Measurements from ENCODE around the gene CEBPA. TPM values are rescaled to one million over a fixed set of nuclear protein-coding genes. Genes with fewer than 3 reads are reported as not detected.

CEBPA gene
- polyA plus RNA-seq, 1 donor = 125 TPM

DNA sequence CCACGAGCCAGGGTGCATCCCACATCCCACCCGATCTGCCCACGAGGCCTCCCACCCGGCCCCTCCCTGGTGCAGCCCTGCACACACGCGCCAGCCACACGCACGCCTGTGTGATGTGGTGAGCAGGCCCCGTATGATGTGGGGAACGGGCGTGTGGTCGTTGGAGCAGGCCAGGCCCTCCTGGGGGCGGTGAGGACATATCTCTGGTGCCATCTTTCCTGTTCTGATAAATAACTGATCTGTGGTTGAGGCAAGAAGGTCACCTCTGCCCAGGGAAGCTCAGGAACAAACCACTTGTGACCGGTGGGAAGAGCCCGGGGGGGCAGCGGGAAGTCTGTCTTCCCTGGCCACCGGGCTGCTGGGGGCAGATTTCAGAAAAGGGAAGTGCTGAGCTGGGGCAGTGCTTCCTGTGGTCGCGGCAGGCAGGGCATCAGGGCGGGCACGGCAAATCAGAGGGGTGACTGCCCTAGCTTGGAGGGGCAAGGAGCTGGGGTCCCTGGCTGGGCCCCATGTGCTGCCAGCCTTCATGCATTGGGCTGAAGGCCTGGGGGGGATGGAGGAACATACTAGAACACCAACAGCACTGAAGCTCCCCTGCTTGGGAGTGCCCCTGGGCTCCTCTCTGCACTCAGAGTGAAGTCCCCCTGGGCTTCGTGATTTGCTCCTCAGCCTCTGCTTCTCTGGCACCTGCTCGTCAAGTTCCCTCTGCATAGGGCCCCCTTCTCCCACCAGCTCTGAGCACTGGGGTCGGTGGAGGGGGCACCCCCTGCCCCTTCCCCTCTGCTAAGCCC, 41.5 kb downstream of the CEBPA start:
- no peaks in the 10 kb centered on the region for H3K36me3 ChIP-seq (ENCODE audit: control insufficient read depth, insufficient read depth, low read length)
- no peak overlapping the region for H3K27ac ChIP-seq (ENCODE audit: low read length)
- H3K4me1 ChIP-seq (ENCODE audit: control insufficient read depth, insufficient read depth, low read length) = no peaks in the 10 kb centered on the region
- H3K27me3 ChIP-seq (ENCODE audit: control insufficient read depth, insufficient read depth, low read length) = no peaks in the 10 kb centered on the region
- WGBS (ENCODE audit: insufficient coverage, low lambda C conversion rate) = no CpG with 5 or more reads among the region's 24 CpGs
- no peak overlapping the region for H3K4me3 ChIP-seq (ENCODE audit: low read length)
- no peak for DNase-seq
- H3K9me3 ChIP-seq (ENCODE audit: control insufficient read depth, low read depth, low read length) = peaks cover 2% of the 10 kb centered on the region

DNA sequence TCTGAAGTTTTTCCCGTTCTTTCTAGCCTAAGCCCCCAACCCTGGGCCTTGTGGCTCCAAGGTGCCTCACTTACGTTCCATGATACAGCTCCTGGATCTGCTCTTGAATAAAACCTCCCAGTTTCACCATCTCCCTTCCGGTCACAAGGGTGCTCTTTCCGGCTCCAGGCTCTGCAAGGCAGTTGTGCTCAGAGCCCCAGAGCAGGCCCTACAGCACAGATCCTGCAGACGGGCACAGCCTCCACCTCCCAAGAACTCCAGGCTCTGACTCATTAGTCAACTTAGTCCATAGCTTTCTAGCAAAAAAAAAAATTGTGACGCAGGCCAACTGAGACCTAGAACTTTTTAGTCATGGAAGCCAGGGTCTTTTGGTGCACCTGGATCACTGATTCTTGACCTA, 42.8 kb downstream of the CEBPA start:
- Histone ChIP-seq H3K27ac (ENCODE audit: low read length) (no peak overlapping the region), H3K9me3 (ENCODE audit: control insufficient read depth, low read depth, low read length) (peaks cover 2% of the 10 kb centered on the region), H3K4me3 (ENCODE audit: low read length) (no peak overlapping the region), H3K36me3 (ENCODE audit: control insufficient read depth, insufficient read depth, low read length) (no peaks in the 10 kb centered on the region), H3K27me3 (ENCODE audit: control insufficient read depth, insufficient read depth, low read length) (no peaks in the 10 kb centered on the region), H3K4me1 (ENCODE audit: control insufficient read depth, insufficient read depth, low read length) (no peaks in the 10 kb centered on the region)
- WGBS (ENCODE audit: insufficient coverage, low lambda C conversion rate) = 100% methylated on average over 1 of the region's 6 CpGs
- DNase-seq = no peak

DNA sequence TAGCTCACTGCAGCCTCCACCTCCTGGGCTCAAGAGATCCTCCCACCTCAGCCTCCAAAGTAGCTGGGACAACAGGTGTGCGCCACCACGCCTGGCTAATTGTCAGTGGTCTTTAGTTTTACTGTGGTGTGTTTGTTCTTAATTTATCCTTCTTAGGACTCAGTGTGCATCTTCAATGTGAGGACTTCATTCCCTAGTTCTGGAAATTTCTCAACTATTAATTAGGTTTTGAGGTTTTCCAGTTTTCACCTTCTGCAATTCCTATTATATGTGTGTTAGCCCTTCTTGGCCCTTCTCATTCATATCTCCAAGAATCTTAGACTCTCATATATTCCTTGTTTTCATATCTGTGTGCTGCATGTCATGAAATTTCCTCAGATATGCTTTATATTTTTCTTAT, 44.5 kb downstream of the CEBPA start:
- no peaks in the 10 kb centered on the region for H3K27me3 ChIP-seq (ENCODE audit: control insufficient read depth, insufficient read depth, low read length)
- H3K36me3 ChIP-seq (ENCODE audit: control insufficient read depth, insufficient read depth, low read length) = no peaks in the 10 kb centered on the region
- WGBS (ENCODE audit: insufficient coverage, low lambda C conversion rate) = no CpG with 5 or more reads among the region's 2 CpGs
- H3K27ac ChIP-seq (ENCODE audit: low read length) = no peak overlapping the region
- no peaks in the 10 kb centered on the region for H3K4me1 ChIP-seq (ENCODE audit: control insufficient read depth, insufficient read depth, low read length)
- H3K9me3 ChIP-seq (ENCODE audit: control insufficient read depth, low read depth, low read length) = peaks cover 2% of the 10 kb centered on the region
- H3K4me3 ChIP-seq (ENCODE audit: low read length) = no peak overlapping the region
- no peak for DNase-seq

DNA sequence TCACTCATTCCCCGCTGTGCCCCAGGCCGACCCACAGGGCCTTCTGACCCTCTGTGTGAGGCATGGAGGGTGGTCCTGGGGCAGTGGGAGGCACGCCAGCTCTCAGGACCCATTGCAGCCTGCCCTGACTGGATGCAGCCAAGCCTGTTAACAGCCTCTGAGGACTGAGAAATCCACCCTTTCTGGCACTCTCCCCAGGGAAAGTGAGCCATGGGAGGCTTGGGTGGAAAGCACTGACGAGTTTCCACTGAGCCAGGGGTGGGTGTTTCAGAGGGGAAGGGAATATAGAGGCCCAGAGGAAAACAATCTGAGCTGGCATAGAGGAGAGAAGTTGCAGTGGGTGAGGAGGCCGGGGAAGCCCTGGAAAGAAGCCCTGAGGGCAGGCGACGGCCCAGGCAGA, 46.1 kb downstream of the CEBPA start:
- peaks cover 2% of the 10 kb centered on the region for H3K9me3 ChIP-seq (ENCODE audit: control insufficient read depth, low read depth, low read length)
- H3K27ac ChIP-seq (ENCODE audit: low read length) = no peak overlapping the region
- no peaks in the 10 kb centered on the region for H3K36me3 ChIP-seq (ENCODE audit: control insufficient read depth, insufficient read depth, low read length)
- no peaks in the 10 kb centered on the region for H3K4me1 ChIP-seq (ENCODE audit: control insufficient read depth, insufficient read depth, low read length)
- no peak for DNase-seq
- H3K27me3 ChIP-seq (ENCODE audit: control insufficient read depth, insufficient read depth, low read length) = no peaks in the 10 kb centered on the region
- WGBS (ENCODE audit: insufficient coverage, low lambda C conversion rate) = no CpG with 5 or more reads among the region's 7 CpGs
- no peak overlapping the region for H3K4me3 ChIP-seq (ENCODE audit: low read length)

DNA sequence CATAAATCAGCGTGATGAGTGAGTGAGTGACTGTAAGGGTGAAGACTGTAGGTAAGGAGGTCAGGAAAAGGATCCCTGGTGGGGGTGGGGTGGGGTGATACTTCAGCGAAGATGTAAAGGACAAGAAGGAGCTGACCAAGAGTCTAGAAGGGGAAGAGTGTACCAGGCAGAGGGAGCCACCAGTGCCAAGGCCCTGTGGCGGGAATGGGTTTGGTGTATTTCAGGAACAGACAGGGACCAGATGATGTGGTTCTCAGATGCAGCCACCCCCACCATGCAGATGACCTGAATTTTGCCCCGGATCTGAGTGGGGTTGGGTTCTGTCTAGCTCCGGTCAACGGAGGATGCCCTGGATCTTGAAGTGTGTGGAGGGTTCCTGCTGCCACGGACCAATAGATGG, 46.6 kb downstream of the CEBPA start:
- no peak overlapping the region for H3K27ac ChIP-seq (ENCODE audit: low read length)

DNA sequence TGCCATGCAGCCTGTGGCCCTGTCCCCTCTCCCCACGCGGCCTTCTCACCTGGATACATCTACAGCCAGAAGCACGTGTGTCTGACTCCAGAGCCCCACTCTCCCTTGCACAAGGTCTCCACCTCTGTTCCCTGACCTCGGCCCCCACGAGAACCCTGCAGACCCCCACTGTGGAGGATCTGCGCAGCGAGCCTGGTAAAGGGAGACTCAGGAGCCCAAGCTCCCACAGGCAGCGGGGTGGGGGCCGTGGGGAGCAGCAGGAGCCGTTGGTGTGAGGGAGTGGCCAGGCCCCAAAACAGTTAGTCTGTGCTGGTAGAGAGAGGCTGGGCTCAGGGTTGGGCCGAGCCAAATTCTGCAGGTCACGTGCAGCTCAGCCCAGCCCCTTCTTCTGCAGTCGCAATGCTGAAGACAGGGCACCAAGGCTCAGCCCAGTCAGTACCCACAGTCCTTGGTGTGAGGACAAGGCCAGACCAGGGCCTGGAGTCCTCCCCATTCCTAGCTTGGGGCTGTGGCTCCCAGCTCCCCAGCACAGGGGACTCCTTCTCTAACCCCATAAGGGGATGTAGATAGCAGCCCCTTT, 48.0 kb downstream of the CEBPA start:
- H3K27me3 ChIP-seq (ENCODE audit: control insufficient read depth, insufficient read depth, low read length) = no peaks in the 10 kb centered on the region
- no peak overlapping the region for H3K4me3 ChIP-seq (ENCODE audit: low read length)
- no peaks in the 10 kb centered on the region for H3K36me3 ChIP-seq (ENCODE audit: control insufficient read depth, insufficient read depth, low read length)
- no CpG with 5 or more reads among the region's 13 CpGs for WGBS (ENCODE audit: insufficient coverage, low lambda C conversion rate)
- peaks cover 2% of the 10 kb centered on the region for H3K4me1 ChIP-seq (ENCODE audit: control insufficient read depth, insufficient read depth, low read length)
- DNase-seq = no peak
- no peak overlapping the region for H3K27ac ChIP-seq (ENCODE audit: low read length)
- peaks cover 4% of the 10 kb centered on the region for H3K9me3 ChIP-seq (ENCODE audit: control insufficient read depth, low read depth, low read length)

More for the DNA sequence above, 46.6 kb downstream of the CEBPA start:
- H3K4me3 ChIP-seq (ENCODE audit: low read length) = no peak overlapping the region
- H3K36me3 ChIP-seq (ENCODE audit: control insufficient read depth, insufficient read depth, low read length) = no peaks in the 10 kb centered on the region
- no peaks in the 10 kb centered on the region for H3K4me1 ChIP-seq (ENCODE audit: control insufficient read depth, insufficient read depth, low read length)
- no peak for DNase-seq
- H3K27me3 ChIP-seq (ENCODE audit: control insufficient read depth, insufficient read depth, low read length) = no peaks in the 10 kb centered on the region
- WGBS (ENCODE audit: insufficient coverage, low lambda C conversion rate) = 100% methylated on average over 1 of the region's 7 CpGs
- peaks cover 2% of the 10 kb centered on the region for H3K9me3 ChIP-seq (ENCODE audit: control insufficient read depth, low read depth, low read length)

DNA sequence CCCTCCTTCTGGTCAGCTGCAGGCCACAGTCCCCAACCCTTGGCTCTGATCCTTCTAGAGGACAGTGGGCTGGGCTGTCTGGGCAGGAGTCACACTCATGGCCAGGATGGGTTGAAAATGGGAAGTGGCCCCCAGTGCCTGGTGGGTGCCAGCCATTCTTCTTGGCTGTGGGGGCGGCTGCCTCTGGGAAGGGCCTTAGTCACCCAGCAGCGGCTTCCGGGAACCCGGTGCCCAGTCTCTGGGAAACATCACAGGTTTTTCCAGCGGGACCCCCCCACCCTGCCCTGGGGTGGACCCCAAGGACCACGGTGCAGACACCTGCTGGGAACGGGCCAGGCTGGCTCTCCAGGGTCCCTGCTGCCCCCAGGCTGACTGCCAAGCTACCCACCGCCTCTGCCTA, 49.4 kb downstream of the CEBPA start:
- no CpG with 5 or more reads among the region's 8 CpGs for WGBS (ENCODE audit: insufficient coverage, low lambda C conversion rate)
- DNase-seq = no peak
- Histone ChIP-seq H3K4me3 (ENCODE audit: low read length) (no peak overlapping the region), H3K9me3 (ENCODE audit: control insufficient read depth, low read depth, low read length) (peaks cover 6% of the 10 kb centered on the region), H3K36me3 (ENCODE audit: control insufficient read depth, insufficient read depth, low read length) (no peaks in the 10 kb centered on the region), H3K4me1 (ENCODE audit: control insufficient read depth, insufficient read depth, low read length) (peaks cover 12% of the 10 kb centered on the region), H3K27me3 (ENCODE audit: control insufficient read depth, insufficient read depth, low read length) (no peaks in the 10 kb centered on the region), H3K27ac (ENCODE audit: low read length) (no peak overlapping the region)

DNA sequence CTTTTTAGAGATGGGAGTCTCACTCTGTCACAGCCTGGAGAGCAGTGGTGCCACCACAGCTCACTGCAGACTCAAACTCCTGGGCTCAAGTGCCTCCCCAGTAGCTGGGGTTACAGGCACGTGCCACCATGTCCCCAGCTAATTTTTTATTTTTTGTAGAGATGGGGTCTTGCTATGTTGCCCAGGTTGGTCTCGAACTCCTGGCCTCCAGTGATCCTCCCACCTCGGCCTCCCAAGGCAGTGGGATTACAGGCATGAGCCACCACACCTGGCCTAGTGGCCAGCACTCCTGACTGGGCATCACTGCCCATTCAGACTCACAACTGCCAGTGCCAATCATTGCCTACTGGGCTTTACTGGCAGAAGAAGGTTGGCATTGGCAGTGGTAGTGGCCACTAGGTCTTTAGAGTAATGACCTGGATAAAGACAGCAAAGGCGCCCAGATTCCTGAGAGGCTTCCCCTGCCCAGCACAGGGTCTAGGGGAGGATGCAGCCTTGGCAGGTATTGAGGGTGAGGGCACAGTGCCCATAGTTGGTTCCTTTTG, 49.8 kb downstream of the CEBPA start:
- Histone ChIP-seq H3K27ac (ENCODE audit: low read length) (no peak overlapping the region), H3K4me1 (ENCODE audit: control insufficient read depth, insufficient read depth, low read length) (peaks cover 15% of the 10 kb centered on the region), H3K36me3 (ENCODE audit: control insufficient read depth, insufficient read depth, low read length) (no peaks in the 10 kb centered on the region), H3K9me3 (ENCODE audit: control insufficient read depth, low read depth, low read length) (peaks cover 4% of the 10 kb centered on the region), H3K4me3 (ENCODE audit: low read length) (no peak overlapping the region), H3K27me3 (ENCODE audit: control insufficient read depth, insufficient read depth, low read length) (no peaks in the 10 kb centered on the region)
- DNase-seq = no peak
- WGBS (ENCODE audit: insufficient coverage, low lambda C conversion rate) = no CpG with 5 or more reads among the region's 4 CpGs

DNA sequence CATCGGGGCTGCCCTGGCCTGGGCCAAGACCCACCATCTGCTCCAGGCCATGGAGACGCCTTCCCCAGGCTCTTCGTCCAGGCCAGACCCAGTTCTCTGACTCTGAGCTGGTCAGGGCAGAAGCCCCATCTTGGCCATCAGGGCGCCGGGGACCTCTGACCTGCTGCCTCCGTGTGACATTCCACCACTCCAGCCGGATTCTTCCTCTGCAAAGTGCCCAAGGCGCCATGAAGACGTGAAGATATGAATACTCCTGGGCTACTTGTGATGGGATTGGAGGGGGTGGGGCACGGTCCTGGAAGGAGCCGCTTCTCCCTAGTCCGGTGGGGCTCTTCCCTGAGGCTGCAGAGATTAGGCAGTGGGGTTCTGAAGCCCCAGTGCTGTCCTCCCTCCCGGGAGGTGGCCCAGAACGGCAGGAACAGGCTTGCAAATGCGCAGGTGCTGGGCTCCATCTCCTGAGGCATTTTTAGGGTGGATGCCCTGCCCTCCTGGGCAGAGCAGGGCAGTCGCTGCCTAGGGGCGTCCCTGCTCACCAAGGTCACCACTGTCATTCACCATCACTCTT, 50.7 kb downstream of the CEBPA start:
- WGBS (ENCODE audit: insufficient coverage, low lambda C conversion rate) = no CpG with 5 or more reads among the region's 17 CpGs
- DNase-seq = no peak
- H3K27me3 ChIP-seq (ENCODE audit: control insufficient read depth, insufficient read depth, low read length) = no peaks in the 10 kb centered on the region

DNA sequence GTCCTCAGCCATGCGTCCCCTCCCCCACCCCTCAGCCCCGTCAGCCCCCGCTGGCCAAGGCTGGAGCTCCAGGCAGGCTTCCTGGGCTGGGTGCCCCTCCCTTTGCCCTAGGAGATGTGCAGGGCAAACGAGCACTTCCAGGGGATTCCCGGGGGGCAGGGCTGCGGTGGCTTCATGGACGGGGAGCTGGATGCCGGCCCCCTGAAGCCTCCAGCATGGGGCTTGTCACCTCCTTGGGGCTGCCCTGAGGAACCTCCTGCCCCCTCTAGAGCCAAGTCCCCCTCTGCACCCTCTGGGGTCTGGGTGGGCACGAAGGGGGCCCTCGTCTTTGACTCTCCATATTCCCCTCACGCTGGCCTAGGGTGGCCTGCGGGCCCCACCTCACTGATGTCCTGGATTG, 51.3 kb downstream of the CEBPA start:
- H3K27ac ChIP-seq (ENCODE audit: low read length) = no peak overlapping the region
- H3K9me3 ChIP-seq (ENCODE audit: control insufficient read depth, low read depth, low read length) = peaks cover 7% of the 10 kb centered on the region
- no peak for DNase-seq
- no CpG with 5 or more reads among the region's 12 CpGs for whole genome bisulfite sequencing (ENCODE audit: insufficient coverage, low lambda C conversion rate)
- no peaks in the 10 kb centered on the region for H3K36me3 ChIP-seq (ENCODE audit: control insufficient read depth, insufficient read depth, low read length)
- no peak overlapping the region for H3K4me3 ChIP-seq (ENCODE audit: low read length)
- peaks cover 17% of the 10 kb centered on the region for H3K4me1 ChIP-seq (ENCODE audit: control insufficient read depth, insufficient read depth, low read length)
- no peaks in the 10 kb centered on the region for H3K27me3 ChIP-seq (ENCODE audit: control insufficient read depth, insufficient read depth, low read length)

More for the DNA sequence above, 50.7 kb downstream of the CEBPA start:
- no peaks in the 10 kb centered on the region for H3K36me3 ChIP-seq (ENCODE audit: control insufficient read depth, insufficient read depth, low read length)
- H3K4me1 ChIP-seq (ENCODE audit: control insufficient read depth, insufficient read depth, low read length) = peaks cover 17% of the 10 kb centered on the region
- peaks cover 4% of the 10 kb centered on the region for H3K9me3 ChIP-seq (ENCODE audit: control insufficient read depth, low read depth, low read length)
- no peak overlapping the region for H3K27ac ChIP-seq (ENCODE audit: low read length)
- no peak overlapping the region for H3K4me3 ChIP-seq (ENCODE audit: low read length)
